GM21737 (cell line): Measurements from ENCODE around the gene COX7B2.

Source experiments
- ATAC-seq: cut with Tn5 transposase; IDR thresholded peaks from one replicate; pipeline ENCODE4 v1.9.1; 2021; ENCODE audit warnings: mild to moderate bottlenecking, moderate library complexity; ENCODE audit not compliant: unreplicated experiment

The COX7B2 gene

DNA sequence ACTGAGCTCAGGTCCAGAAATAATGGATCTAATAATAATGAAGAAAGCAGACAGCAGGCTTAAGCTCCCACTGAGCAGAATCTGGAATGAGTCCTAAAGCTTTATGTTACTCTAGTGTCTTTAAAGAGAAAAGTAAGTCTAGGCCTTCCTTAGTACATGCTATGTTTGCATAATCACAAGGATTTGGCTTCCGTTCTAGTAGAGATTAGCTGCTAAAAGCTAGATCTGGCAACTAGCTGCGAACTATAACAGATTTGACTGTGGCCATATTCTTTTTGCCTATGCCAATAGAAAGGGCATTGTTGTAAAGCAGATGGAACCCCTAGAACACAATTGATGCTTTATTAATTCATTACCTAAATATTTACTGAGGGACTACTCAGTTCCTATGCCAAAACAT lies 19.0 kb downstream of the COX7B2 start:
- no peak for ATAC-seq

DNA sequence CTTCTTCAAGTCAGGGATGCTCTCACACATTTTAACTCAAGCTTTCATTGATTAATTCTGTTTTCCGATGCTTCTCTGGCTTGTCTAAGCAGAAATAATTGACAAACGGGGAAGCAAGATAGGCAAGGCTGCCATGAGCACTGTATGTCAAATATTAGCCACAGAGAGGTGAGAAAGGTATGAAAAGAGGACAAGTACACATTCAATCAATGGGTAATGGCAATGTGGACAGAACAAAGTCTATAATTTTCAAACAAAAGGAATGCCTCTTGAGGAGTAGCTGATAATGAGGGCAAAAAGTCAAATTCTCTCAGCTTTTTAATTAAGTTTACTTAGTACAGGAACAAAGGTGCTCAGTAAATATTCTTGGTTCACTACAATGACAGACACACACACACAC lies 19.6 kb downstream of the COX7B2 start:
- ATAC-seq, result no peak

DNA sequence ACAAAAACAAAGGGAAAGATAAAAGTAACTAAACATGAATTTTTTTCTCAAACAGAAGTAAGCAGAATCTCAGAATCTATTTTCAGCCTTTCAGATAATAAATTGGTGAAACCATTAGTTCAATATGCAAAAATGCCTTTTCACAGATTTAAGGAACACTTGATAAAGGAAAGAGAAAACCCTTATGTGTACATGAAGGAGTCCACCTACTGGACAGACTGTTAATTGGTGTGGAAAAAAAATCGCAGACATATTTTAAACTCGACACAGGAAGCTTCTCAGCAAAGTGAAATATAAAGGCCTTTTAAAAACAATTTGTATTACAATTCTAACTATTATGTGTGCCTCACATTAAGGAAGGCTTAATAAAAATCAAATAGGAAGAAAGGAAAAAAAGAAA lies 22.3 kb downstream of the COX7B2 start:
- ATAC-seq, result no peak

DNA sequence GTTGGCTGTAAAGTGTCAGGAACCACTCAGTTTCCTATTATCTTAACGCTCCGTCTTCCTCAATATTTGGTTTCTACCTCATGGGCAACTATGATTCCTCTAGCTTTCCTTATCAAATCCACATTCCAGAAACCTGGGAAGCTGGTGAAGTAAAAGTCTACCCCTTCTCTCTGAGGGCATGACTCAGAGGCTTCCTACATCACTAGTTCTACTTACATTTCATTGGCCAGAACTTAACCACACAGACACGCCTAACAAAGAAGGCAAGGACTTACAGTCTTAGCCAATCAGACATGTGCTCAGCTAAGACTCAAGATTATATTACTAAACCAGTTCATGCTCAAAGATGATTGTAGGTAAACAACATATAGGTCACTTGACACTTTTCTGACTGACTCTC lies 30.4 kb downstream of the COX7B2 start:
- ATAC-seq, result no peak

GRCh38 chr4:46874811-46875210 lies 34.2 kb downstream of the COX7B2 start:
- no peak for ATAC-seq

DNA sequence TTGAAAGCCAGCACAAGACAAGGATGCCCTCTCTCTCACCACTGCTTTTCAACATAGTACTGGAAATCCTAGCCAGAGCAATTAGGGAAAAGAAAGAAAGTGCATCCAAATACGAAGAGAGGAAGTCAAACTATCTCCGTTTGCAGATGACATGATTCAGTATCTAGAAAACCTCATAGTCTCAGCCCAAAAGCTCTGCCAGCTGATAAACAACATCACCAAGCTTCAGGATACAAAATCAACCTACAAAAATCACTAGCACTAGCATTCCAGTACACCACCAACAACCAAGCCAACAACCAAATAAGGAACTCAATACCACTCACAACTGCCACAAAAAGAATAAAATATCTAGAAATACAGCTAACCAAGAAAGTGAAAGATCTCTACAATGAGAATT lies 38.6 kb downstream of the COX7B2 start:
- ATAC-seq, result no peak

DNA sequence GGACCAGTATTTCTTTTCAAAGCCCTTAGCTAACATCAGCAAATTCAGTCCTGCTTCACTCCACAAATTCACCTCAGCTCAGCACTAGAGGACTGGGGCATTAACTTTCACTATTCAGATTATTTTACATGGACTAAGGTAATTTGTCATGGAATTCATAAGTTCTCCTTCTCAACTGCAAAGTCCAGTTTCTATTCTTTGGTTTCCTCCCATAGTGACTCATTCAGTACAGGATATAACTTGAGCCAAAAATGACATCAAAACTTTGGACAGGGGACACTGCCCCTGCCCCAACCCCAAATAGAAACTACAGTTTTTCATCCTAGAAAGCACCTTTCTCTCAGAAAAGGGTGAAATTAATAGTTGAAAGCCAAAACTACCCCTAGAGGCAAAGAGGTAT lies 52.7 kb downstream of the COX7B2 start:
- no peak for ATAC-seq

DNA sequence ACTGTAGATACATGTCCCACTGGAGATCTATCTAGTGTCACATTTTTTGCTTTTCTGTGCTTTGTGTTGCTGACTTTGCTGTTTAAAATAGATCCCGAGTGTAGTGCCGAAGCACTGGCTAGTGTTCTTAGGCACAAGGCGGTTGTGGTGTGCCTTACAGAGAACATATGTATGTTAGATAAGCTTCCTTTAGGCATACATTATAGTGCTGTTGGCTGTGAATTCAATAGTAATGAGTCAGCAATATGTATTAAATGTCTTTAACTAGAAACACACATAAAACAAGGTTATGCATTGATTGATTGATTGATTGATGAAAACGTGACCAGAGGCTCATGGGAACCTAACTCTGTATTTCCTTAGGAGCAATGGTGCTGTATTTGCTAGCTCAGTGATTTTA lies 56.2 kb downstream of the COX7B2 start:
- no peak for ATAC-seq

GRCh38 chr4:46850026-46850425 lies 59.0 kb downstream of the COX7B2 start:
- no peak for ATAC-seq

- peak; percentile 59 for ATAC-seq
Measured at GRCh38 chr4:46844325-46844917, 64.6 kb downstream of the COX7B2 start.

- no peak for ATAC-seq
Measured at GRCh38 chr4:46839128-46839527, 69.9 kb downstream of the COX7B2 start.

DNA sequence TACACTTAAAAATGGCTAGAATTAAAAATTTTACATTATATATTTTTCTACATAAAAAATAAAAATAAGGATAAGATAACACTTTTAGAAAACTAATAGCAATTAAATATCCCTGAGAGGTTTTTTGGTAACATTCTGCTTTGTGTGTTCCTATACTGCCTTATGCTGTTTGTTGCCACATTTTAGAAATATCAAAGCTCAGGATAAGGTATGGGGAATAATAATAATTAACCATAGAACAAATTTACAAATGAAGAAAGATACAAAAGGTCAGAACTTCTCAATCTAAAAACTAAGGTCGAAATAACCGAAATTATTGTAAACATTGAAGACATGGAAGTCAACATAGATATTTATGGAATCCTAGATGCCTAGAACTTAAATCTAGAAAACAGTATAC lies 71.4 kb downstream of the COX7B2 start:
- ATAC-seq, result no peak

- no peak for ATAC-seq
Measured at GRCh38 chr4:46836584-46836983, 72.5 kb downstream of the COX7B2 start.

DNA sequence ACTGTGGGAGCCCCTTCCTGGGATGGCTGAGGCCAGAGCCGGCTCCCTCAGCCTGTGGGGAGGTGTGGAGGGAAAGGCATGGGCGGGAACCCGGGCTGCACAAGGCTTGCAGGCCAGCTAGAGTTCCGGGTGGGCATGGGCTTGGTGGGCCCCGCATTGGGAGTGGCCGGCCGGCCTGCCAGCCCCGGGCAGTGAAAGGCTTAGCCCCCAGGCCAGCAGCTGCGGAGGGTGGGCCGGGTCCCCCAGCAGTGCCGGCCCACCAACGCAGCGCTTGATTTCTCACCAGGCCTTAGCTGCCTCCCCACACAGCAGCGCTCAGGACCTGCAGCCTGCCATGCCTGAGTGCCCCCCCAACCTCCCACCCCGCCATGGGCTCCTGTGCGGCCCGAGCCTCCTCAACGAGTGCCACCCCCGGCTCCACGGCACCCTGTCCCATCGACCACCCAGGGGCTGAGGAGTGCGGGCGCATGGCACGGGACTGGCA lies 78.0 kb downstream of the COX7B2 start:
- ATAC-seq, result no peak

- no peak for ATAC-seq
Measured at GRCh38 chr4:46820154-46820553, 88.9 kb downstream of the COX7B2 start.

GRCh38 chr4:46819095-46819494 lies 90.0 kb downstream of the COX7B2 start:
- no peak for ATAC-seq

- no peak for ATAC-seq
Measured at GRCh38 chr4:46818604-46819003, 90.4 kb downstream of the COX7B2 start.

DNA sequence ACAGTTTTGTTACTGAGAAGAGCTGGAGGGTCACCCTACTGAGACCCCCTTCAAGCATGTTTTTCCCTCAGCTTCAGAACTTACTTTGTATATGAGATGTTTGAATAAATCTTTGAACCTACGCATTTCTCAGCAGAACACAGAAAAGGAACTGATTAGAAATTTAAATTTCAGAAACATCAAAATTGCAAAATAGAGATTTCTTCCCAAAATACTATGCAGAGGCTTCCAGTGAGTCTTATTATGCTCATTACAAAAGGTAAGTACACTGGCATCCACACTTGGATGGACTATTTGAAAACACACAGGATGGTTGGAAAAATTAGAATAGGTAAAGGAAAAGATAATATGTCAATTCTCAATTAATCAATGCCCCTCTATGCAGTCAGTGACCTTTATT lies 91.2 kb downstream of the COX7B2 start:
- ATAC-seq, result no peak

- no peak for ATAC-seq
Measured at GRCh38 chr4:46804781-46805413, 104.1 kb downstream of the COX7B2 start.

DNA sequence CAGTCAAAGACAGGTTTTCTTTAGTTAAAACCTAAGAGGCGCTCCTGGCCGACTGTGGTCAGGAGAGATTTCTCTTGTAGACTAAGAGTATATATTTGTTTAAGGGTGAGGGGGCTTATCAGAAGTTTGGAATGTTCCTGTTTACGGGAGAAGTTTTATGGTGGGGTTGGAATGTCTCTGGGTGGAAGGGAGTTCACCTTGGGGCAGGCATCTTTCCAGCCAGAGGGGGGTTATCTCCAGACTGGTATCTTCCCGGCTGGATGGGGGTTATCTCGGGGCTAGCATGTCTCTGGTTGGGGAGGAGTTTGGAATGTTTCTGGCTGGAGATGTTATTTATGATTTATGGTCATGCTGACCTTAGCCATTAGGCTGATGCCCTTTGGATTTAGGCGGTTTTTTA lies 116.0 kb downstream of the COX7B2 start:
- ATAC-seq, result no peak

DNA sequence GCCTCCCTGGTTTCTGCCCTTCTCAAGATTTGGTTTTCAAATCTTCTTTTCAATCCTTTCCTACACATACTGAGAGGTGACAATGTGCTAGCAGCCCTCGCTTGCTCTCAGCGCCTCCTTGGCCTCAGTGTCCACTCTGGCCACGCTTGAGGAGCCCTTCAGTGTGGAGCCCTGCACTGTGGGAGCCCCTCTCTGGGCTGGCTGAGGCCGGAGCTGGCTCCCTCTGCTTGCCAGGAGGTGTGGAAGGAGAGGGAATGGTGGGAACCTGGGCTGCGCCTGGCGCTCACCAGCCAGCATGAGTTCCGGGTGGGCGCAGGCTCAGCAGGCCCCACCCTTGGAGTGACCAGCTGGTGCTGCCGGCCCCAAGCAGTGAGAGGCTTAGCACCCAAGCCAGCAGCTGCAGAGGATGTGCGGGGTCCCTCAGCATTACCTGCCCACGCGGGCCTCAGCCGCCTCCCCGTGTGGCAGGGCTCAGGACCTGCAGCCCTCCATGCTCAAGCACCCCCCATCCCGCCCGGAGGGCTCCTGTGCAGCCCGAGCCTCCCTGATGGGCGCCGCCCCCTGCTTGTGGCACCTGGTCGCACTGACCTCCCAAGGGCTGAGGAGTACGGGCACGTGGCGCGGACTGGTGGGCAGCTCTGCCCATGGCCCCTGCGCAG lies 127.5 kb downstream of the COX7B2 start:
- ATAC-seq, result no peak

- no peak for ATAC-seq
Measured at GRCh38 chr4:46765465-46765864, 143.6 kb downstream of the COX7B2 start.
